NCI-H1694 (cell line): ENCODE measurements around the gene ITPR1.

ENCODE experiments used
- DNase-seq: peaks from one replicate; lab custom pipeline; 2025; lab: John Stamatoyannopoulos, UW

The ITPR1 gene

DNA sequence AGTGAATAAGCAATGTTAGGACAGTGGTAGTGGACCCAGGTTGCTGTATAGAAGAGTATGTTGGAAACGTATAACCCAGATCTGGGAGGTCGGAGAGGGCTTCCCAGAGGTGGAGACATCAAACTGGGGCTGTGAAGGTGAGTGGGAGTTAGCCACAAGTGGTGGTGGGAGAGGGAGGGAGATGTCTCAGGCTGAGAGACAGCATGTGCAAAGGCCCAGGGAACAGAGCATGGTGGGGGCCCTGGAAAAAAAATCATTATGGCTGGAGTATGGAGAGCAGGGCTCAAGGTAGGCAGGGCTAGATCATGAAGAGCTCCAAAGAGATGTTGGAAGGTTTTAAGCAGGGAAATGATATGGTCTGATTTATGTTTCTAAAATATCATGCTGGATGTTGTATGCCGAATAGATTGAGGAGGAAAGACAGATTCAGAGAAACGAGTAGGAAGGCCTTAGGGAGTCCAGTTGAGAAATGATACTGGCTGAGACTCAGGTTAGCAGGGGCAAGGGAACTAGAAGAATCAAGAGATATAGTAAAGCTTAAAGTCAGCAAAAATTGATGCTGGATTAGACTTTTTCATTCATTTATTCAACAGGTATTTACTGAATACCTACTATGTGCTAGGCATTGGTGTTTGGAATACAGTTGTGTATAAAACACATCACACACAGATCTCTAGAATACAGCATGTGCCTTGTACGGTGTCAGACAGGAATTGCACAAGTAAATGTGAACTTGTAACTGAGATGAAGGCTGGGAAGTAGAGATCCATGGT is 17.0 kb downstream of the ITPR1 start:
- no peak for DNase-seq

DNA sequence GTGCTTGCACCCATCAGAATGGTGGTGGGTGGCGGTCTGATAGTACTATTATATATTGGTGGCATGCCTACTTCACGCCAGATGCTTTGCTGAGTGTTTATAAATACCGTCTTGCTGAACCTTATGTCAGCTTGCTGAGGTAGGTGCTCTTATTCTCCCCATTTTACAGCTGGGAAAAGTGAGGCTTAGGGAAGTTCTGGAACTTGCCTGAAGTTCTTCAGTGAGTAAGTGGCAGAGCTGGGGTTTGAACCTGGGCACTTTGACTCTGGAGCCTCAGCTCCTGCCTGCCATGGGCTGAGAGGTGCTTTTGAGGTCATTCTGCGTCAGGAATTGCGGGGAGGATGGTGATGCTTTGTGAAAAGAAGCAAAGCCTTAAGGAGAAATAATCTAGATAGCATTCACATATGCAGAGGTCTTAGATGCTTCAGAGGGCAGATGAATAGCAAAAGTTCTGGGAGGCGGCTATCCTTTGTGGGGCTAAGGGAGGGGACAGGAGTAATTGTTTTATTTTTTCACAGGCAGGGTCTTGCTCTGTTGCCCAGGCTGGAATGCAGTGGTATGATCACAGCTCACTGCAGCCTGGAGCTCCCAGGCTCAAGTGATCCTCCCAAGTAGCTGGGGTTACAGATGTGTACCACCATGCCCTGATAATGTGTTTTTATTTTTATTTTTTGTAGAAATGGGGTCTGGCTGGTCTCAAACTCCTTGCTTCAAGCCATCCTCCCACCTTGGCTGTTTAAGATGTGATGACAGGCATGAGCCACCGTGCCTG is 18.5 kb downstream of the ITPR1 start:
- DNase-seq = no peak

- DNase-seq = no peak
Observed at GRCh38 chr3:4512895-4513616, 19.9 kb downstream of the ITPR1 start.

DNA sequence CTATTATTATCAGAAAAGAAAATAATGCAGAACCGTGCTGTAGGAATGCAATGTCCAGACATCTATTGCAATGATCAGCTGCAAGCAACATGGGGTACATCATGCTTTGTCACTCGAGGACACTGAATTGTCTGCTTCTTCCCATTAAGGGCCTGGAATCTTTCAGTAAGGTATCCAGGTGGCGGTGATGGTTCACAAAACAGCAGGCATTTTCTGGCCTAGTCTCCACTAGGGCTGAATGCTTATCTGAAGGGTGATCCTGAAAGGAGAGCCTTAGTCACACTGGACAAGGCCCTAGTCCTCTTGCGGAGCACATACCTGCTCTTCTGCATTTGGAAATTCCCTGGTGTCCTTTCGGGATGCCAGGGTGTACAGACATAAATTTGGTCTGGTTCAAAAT is 21.2 kb downstream of the ITPR1 start:
- DNase-seq = no peak

DNA sequence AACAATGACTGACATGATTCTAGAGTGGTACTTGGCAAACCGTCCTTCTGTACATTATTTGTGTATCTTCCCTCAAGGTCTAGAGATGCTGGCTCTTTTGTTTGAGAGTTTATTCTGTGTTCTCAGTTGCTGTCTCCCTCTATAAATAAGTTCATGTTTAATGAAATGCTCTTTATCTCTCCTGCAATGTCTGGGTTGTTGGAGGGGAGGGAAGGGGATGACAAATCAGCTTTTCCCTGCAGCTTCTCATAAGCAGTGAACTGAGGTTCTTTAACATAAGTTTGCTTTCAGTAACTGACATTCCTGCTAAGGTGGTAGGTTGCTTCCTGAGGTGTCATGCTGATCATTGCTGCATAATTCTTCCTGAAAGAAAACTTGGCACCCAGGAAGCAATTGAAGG is 21.8 kb downstream of the ITPR1 start:
- no peak for DNase-seq

DNA sequence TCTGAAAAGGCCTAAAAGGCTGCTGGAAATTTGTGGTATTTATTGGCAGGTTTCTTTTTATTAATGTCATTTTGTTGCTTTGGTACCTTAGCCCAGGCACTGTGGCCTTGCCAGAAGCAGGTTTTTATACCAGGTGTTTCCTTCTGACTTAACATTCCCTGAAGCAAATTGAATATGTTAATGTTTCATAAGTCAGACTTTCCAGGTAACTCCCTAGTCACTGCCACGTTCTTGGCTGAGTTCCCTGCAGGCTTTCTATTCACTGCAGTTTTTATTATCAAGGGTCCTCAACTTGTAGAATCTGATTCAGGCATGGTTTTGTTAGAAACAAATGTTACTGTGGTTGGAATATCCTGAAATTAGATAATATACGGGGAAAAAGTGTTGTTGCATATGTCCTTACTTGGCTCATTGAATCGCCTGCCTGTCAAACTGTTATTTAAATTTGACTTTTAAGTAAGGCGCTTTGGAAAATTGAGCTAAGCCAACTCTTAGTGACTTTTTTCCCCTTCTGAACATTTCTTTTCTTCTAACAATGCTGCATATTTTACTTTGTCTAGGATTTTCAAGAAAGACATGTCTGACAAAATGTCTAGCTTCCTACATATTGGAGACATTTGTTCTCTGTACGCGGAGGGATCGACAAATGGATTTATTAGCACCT is 22.9 kb downstream of the ITPR1 start:
- no peak for DNase-seq

GRCh38 chr3:4517093-4517492 is 23.9 kb downstream of the ITPR1 start:
- DNase-seq = no peak

DNA sequence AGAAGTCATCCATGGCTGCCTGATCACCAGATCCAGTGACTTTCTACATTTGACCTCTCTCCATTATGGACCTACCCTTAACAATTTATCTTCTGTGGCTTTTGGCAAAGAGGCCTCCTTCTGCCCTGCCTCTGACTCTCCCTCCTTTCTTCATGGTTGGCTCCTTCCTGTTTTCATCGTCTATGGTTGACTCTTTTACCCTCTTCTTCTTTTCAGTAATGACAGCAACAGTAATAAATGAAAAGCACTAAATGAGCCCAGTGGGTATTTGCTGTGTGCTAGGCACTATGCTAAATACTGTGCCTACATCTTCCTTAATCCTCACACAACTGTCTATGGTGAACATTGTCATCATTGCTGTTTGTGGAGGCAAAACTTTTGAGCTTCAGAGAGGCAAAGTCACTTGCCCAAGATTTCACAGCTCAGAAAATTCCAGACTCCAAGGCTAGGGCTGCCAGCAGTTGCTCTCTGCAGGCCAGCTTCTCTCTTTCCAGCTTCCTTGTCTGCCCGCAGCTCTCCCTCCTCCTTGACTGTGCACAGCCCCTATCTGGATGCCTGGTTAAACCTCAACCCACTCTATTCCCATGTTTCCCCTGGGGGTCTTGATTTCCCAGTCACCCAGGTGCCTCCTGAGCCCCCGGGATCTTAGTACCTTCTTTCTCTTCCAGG is 24.6 kb downstream of the ITPR1 start:
- DNase-seq = no peak

DNA sequence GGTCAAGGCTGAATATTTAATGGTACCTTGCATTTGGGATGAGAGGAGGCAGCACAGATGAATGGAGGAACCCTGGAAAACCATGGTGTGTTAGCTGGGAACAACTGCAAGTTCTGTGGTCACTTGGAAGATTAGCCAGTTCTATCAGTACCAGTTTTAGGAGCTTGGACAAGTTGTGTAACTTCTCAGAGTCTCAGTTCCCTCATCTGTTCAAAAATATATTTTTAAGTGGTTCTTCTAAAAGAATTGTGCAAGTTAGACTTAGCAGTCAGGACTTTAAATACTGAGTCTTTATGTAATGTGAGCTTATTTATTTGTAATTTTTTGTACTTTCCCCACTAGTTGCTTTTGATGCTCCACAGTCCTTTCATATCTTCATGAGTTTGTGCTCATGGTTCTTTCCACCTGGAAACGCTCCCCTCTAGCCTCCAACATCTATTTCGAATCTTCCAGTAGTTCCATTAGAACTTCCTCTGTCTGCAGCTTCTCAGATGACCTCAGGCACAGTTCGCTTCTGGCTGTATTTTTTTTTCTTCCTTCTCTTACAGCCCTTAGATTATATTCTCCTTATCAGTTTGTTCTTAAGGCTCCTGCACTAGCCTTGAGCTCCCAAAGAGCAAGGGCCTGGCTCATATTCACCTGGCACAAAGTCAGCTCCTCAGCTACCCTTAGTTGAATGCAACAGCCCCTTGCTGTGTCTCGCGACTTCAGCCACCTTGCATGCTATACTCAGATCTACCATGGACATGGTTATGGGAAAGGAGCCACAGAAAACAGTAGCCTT is 27.1 kb downstream of the ITPR1 start:
- DNase-seq = no peak

DNA sequence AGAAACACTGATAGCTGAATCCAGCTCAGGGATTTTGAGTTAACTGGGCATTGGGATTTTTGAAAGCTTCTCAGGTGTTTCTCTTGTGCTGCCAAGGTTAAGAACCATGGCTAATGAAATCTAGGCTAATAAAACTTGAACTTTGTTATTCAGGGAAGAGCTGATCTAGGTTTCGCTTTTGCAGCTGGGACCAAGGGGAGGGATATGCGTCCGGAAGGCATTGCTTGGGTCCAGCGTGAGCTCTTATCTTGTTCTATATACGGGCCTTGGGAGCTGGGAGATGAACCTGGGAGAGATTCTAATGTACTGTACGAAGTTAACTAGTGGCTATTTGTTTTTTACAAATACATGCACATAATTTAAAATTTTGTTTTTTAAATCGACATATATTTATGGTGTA is 29.8 kb downstream of the ITPR1 start:
- no peak for DNase-seq

DNA sequence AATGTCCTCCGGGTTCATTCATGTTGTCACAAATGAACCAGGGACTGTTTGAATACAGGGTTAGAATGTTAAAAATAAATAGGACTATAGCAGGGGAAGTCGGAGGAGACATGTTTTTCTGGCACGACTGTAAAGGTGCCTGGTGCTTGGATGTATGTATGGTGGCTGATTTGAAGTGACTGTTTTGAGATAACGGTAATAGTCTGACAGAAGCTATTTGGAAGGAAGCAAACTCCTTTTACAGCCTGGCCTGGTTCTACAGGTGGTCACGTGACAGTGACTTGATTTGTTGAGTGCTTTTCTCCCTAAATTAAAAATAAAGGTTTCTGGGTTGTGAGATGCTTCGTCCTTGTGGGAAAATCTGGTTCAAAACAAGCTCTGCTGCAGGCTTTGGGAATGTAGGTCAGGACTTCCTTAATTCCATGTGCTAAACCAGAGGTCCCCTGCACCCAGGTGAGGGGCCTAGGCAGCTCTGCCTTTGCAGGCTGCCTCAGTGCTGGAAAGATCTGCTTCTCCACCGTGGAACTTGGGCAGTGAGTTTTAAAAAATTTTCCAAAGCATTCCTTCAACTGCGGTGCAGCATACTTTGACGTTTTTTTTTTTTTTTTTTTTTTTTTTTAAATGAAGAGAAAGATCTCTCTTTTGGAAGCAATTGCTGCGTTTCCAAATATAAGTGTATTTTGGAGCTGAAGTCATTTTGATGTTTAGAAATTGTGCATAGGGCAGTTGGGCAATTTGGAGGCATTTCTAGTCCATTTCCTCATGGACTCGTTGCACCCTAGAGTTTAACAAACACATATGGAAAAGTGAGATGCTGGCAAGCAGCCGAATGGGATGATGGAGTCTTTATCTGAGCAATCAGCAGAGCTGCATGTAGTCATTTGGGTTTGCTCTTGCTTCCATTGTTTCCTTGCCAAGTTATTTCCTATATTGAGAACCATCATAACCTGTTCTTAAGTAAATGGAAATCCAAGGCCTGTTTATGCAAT is 30.9 kb downstream of the ITPR1 start:
- DNase-seq = no peak

GRCh38 chr3:4525560-4526223 is 32.5 kb downstream of the ITPR1 start:
- DNase-seq = no peak

DNA sequence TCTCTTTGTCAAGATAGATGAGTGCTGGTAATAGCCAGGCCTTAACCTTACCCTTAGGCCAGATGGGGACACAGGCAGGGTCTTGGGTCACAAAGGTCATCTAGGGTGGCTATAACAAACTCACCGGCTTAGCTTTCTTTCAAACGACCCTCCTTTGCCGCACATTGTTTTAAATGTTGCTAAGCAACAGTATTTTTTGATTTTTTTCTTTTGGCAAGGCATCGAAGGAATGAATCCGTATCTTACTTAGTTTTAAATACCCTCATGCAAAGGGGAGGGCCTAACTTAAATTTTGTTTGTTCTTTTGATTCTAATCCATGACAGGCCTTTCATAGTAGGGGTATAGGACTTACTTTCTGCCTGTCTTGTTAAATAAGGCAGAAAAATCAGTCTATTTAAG is 35.2 kb downstream of the ITPR1 start:
- no peak for DNase-seq

- no peak for DNase-seq
Observed at GRCh38 chr3:4528819-4529600, 35.9 kb downstream of the ITPR1 start.

DNA sequence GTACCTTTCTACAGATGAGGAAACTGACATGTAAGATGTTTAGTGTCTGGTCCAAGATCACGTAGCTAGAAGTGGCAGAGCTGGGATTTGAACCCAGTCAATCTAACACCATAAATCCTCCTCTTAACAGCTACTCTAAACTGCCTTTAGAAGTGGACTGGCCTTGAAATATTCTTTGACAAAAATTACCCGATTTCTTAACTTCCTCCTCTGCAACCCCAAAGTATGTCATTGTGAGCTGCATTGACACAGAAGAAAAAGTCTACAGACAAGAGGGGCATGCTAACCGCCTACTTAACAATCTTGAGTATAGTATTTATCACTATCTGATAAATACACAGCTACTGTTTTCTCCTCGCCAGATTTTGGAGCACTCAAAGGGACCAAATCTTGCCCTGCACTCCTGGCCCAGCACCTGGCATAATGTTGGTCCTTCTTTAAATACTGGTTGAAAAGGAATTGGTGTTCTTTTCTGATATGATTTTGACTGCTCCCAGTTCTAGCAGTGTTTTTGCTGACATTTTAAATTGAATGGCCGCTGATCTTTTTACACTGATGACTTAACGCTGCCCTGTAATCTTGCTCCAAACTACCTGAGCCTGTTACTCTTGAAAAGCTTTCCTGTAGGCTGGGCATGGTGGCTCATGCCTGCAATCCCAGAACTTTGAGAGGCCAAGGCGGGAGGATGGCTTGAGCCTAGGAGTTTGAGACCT is 36.9 kb downstream of the ITPR1 start:
- DNase-seq = no peak

- DNase-seq = no peak
Observed at GRCh38 chr3:4531478-4532025, 38.4 kb downstream of the ITPR1 start.

DNA sequence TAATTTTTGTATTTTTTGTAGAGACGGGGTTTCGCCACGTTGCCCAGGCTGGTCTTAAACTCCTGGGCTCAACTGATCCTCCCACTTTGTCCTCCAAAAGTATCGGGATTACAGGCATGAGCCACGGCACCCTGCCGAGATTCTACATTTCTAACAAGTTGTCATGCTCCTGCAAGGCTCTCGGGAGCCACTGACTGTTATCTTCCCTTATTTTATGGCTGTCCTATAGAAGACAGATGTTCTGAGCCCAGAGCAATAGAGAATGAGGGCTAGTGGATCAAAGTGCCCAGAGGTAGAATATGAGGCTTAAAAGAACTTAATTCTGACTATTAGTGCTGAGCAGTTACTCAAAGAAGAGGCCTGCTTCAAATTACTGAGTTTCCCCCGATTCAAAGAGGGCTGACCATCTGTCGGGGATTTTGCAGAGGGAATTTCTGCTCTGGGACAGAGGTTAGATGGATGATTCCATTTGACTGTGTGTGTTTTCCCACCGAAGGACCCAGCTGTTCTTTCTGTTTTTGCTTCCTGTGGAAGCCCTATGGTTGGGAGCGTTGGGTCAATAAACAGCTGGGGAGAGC is 39.5 kb downstream of the ITPR1 start:
- DNase-seq = no peak
